Measurements from ENCODE around the gene STAG3.

DNA sequence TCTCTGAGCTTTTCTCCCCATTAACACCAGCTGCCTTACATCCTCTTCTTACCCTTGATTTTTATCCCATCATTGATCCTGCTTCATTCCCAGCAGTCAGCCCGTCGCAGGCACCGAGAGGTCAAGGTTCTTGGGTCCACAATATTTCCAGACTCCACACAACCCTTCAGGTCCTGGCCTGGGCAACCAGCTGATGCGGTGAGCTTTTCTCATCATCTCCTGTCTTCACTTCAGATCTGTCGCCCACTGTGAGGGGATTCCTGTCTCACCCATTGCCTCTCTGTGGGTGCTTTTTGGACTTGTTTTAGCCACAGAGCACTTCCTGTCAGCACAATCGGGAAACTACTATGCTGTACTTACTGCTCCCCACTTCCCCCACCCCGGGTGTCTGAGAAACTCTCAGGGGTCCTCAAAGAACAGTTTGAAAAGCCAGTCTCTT is 33.6 kb downstream of the STAG3 start:
- no peak for TF ChIP-seq EZH2 (IDR thresholded peaks at IDR 0.05; ENCODE audit: insufficient read depth, low read length)
- no peak for TF ChIP-seq CTCF (IDR thresholded peaks at IDR 0.05; ENCODE audit: insufficient read depth, low read depth, low read length)

Measured in astrocyte (in vitro differentiated cells and primary cell).